IMR-90 (cell line): Measurements from ENCODE around the gene ADAMTS14. TPM values are rescaled to one million over a fixed set of nuclear protein-coding genes. Genes with fewer than 3 reads are reported as not detected.

Experiments used
- ATAC-seq: fragments of 200-7000 bp; cut with Tn5 transposase; 2 replicates; pipeline ENCODE4 v1.9.1; 2020; ENCODE audit warnings: low read depth, mild to moderate bottlenecking, moderate library complexity
- BruUV-seq: library from RNA; stranded (reverse); fragments of 400-500 nt; replicated peaks from 2 replicates; lab custom pipeline; 2021; lab: Mats Ljungman, UMichigan
- CTCF ChIA-PET: fragments of 300-600 bp; formaldehyde crosslinking; extraction: SDS; loops from one replicate; lab custom pipeline; 2021; ENCODE audit warnings: antibody characterized with exemption; lab: Yijun Ruan, JAX
- POLR2A ChIA-PET: fragments of 300-600 bp; sonication (Branson Sonifier 250); formaldehyde crosslinking; loops from one replicate; lab custom pipeline; 2022; ENCODE audit warnings: antibody characterized with exemption; ENCODE audit not compliant: unreplicated experiment; lab: Charles Lee
- DNase-seq: peaks from one replicate; pipeline ENCODE4 v3.0.0; 2013
- H2AFZ ChIP-seq: replicated peaks from 2 replicates; pipeline ENCODE3; 2013; ENCODE audit warnings: low read length, mild to moderate bottlenecking; ENCODE audit not compliant: poor library complexity
- H2AK5ac ChIP-seq: 2 replicates; pipeline ENCODE4 v1.6.1; 2013; ENCODE audit warnings: low read depth, low read length, inconsistent platforms
- H2AK9ac ChIP-seq: replicated peaks from 2 replicates; pipeline ENCODE3; 2013; ENCODE audit warnings: mild to moderate bottlenecking, low read depth, low read length, moderate library complexity; ENCODE audit not compliant: poor library complexity
- H2BK120ac ChIP-seq: 2 replicates; pipeline ENCODE4 v1.6.1; 2013; ENCODE audit warnings: low read depth, low read length, inconsistent platforms
- H2BK15ac ChIP-seq: 3 replicates; pipeline ENCODE4 v1.6.1; 2013; ENCODE audit warnings: low read depth, low read length, inconsistent platforms
- H2BK20ac ChIP-seq: 2 replicates; pipeline ENCODE4 v1.6.1; 2013; ENCODE audit warnings: low read depth, mild to moderate bottlenecking, inconsistent platforms, low read length, moderate library complexity
- H2BK5ac ChIP-seq: 2 replicates; pipeline ENCODE4 v1.6.1; 2013; ENCODE audit warnings: mild to moderate bottlenecking, low read depth, low read length, inconsistent platforms; ENCODE audit not compliant: poor library complexity, severe bottlenecking
- H3K14ac ChIP-seq: replicated peaks from 2 replicates; pipeline ENCODE4 v1.6.1; 2013; ENCODE audit warnings: low read depth, low read length, inconsistent platforms
- H3K18ac ChIP-seq: 2 replicates; pipeline ENCODE4 v1.6.1; 2013; ENCODE audit warnings: low read depth, low read length, control low read depth
- H3K23ac ChIP-seq: 2 replicates; pipeline ENCODE4 v1.6.1; 2013; ENCODE audit warnings: low read depth, low read length, inconsistent platforms
- H3K27ac ChIP-seq: 2 replicates; pipeline ENCODE4 v1.5.1; 2013; ENCODE audit warnings: mild to moderate bottlenecking, control low read depth, low read length; ENCODE audit not compliant: insufficient read depth
- H3K27me3 ChIP-seq: 2 replicates; pipeline ENCODE4 v1.6.1; 2013; ENCODE audit warnings: low read length; ENCODE audit not compliant: control insufficient read depth, insufficient read depth
- H3K36me3 ChIP-seq: 2 replicates; pipeline ENCODE4 v1.6.1; 2013; ENCODE audit warnings: low read length, mixed read lengths; ENCODE audit not compliant: control insufficient read depth, insufficient read depth
- H3K4ac ChIP-seq: 2 replicates; pipeline ENCODE4 v1.6.1; 2013; ENCODE audit warnings: low read depth, low read length, inconsistent platforms
- H3K4me1 ChIP-seq: 2 replicates; pipeline ENCODE4 v1.6.1; 2013; ENCODE audit warnings: low read length, mixed read lengths; ENCODE audit not compliant: control insufficient read depth, insufficient read depth
- H3K4me2 ChIP-seq: 2 replicates; pipeline ENCODE4 v1.6.1; 2013; ENCODE audit warnings: low read depth, mild to moderate bottlenecking, control low read depth, low read length, moderate library complexity
- H3K4me3 ChIP-seq: 2 replicates; pipeline ENCODE4 v1.5.1; 2013; ENCODE audit warnings: low read depth, mild to moderate bottlenecking, control low read depth, low read length, moderate library complexity; ENCODE audit not compliant: insufficient read depth
- H3K56ac ChIP-seq: 2 replicates; pipeline ENCODE4 v1.6.1; 2013; ENCODE audit warnings: low read length, inconsistent platforms; ENCODE audit not compliant: insufficient read depth; ENCODE audit errors: extremely low read depth
- H3K79me1 ChIP-seq, 2 experiments: 2 replicates each; pipeline ENCODE4 v1.6.1; 2013; ENCODE audit warnings: low read length in 2 of 2, inconsistent platforms in 1 of 2, low read depth in 1 of 2
- H3K9ac ChIP-seq: 2 replicates; pipeline ENCODE4 v1.6.1; 2013; ENCODE audit warnings: low read depth, low read length, control low read depth
- H3K9me1 ChIP-seq: 2 replicates; pipeline ENCODE4 v1.6.1; 2013; ENCODE audit warnings: low read length, inconsistent platforms; ENCODE audit not compliant: insufficient read depth
- H3K9me3 ChIP-seq: 2 replicates; pipeline ENCODE4 v1.6.1; 2013; ENCODE audit warnings: low read length; ENCODE audit not compliant: control insufficient read depth, insufficient read depth
- H4K20me1 ChIP-seq: 2 replicates; pipeline ENCODE4 v1.6.1; 2013; ENCODE audit warnings: low read length, inconsistent platforms; ENCODE audit not compliant: insufficient read depth
- H4K5ac ChIP-seq: 2 replicates; pipeline ENCODE4 v1.6.1; 2013; ENCODE audit warnings: mild to moderate bottlenecking, low read depth, low read length, control low read depth
- H4K8ac ChIP-seq, 2 experiments: 2 replicates each; pipeline ENCODE4 v1.6.1; 2013; ENCODE audit warnings: low read depth in 2 of 2, low read length in 2 of 2, control low read depth in 1 of 2, inconsistent platforms in 1 of 2
- H4K91ac ChIP-seq: 2 replicates; pipeline ENCODE4 v1.6.1; 2013; ENCODE audit warnings: low read depth, low read length, inconsistent platforms; ENCODE audit not compliant: insufficient read depth
- NFE2L2 ChIP-seq: fragments of 150-350 bp; IDR thresholded peaks from 2 replicates; pipeline ENCODE4 v1.6.1; 2016; ENCODE audit warnings: low read depth, mild to moderate bottlenecking, low read length
- WGBS, 2 experiments: methylation state at CpG; one replicate each; pipeline versions ENCODE4 v1.1.5 to v1.1.7; 2013; ENCODE audit warnings: missing lambda C conversion rate in 2 of 2; ENCODE audit not compliant: insufficient read length in 1 of 2; ENCODE audit errors: extremely low coverage in 2 of 2; 5-methylcytosine and 5-hydroxymethylcytosine counted together
- dilution Hi-C: fragments of 300-500 bp; cut with HindIII; formaldehyde crosslinking; loops from one replicate; pipeline ENCODE4 v1.14.3; 2018; ENCODE audit warnings: low sequenced_read_pairs; ENCODE audit not compliant: unreplicated experiment
- in situ Hi-C: fragments of 300-500 bp; cut with MboI; formaldehyde crosslinking; loops from 3 replicates; pipeline ENCODE4 v1.14.3; 2019; ENCODE audit warnings: low sequenced_read_pairs, inconsistent platforms, mixed read lengths
- intact Hi-C: fragments of 100-400 bp; cut with micrococcal nuclease; formaldehyde crosslinking; loops from 2 replicates; pipeline ENCODE4 v1.10.0; 2022
- polyA plus RNA-seq, 3 experiments: library from polyadenylated mRNA; depleted of rRNA; stranded (reverse); fragments of >200 nt; gene quantifications; 2 replicates each; pipeline ENCODE4 v1.2.3, GENCODE V29; 2012; ENCODE audit warnings: low replicate concordance in 1 of 3
- total RNA-seq: library from RNA; depleted of rRNA; stranded (reverse); fragments of >200 nt; gene quantifications from 2 replicates; pipeline ENCODE4 v1.2.3, GENCODE V29; 2012

The ADAMTS14 gene
- total and polyA plus RNA-seq, 2 of the 4 experiments (the other 2 are of a cell fraction): under 0.01 to 0.31 TPM

- Histone ChIP-seq H2AK5ac (no peak overlapping the region), H3K27ac (no peak overlapping the region), H3K79me1 (no peaks in the 10 kb centered on the region), H3K14ac (no peak overlapping the region), H3K4me2 (no peak overlapping the region), H3K36me3 (no peaks in the 10 kb centered on the region), H3K4ac (no peak overlapping the region), H3K9ac (no peak overlapping the region), H3K23ac (no peak overlapping the region), H3K4me1 (peaks cover 2% of the 10 kb centered on the region; the same call in 1 of the 2 replicates), H3K18ac (no peak overlapping the region), H3K27me3 (peaks cover 8% of the 10 kb centered on the region), H3K9me3 (no peaks in the 10 kb centered on the region), H2BK15ac (no peak overlapping the region), H2AFZ (no peak overlapping the region), H2BK20ac (no peak overlapping the region), H3K56ac (no peak overlapping the region), H2BK120ac (no peak overlapping the region), H4K5ac (no peak overlapping the region), H3K9me1 (peaks cover 3% of the 10 kb centered on the region; the same call in 1 of the 2 replicates), H2BK5ac (no peak overlapping the region), H3K4me3 (no peak overlapping the region), H4K91ac (no peak overlapping the region), H4K20me1 (no peaks in the 10 kb centered on the region), H4K8ac (no peak overlapping the region), H2AK9ac (peak overlapping the region; percentile 10)
- dilution Hi-C loops: no loop called here
- no peak for TF ChIP-seq NFE2L2
- intact Hi-C loops: no loop called here
- no peak for ATAC-seq
- CTCF ChIA-PET: no interaction called here
- POLR2A ChIA-PET: no interaction called here
- no peak for DNase-seq
- WGBS, 2 experiments: 60% methylated on average over 1 of the region's 3 CpGs; no CpG with 5 or more reads in 1 of the 2 experiments
- BruUV-seq: no TSS peak
- in situ Hi-C loops: no loop called here
Observed at GRCh38 chr10:70736525-70736924, 64.2 kb downstream of the ADAMTS14 start.
